NCI-H2227 treated with DMSO at 0.1 percent for 48 hours (cell line): ENCODE results near the gene SSB.
"Not testable (repeated sequence)": the region's sequence is repeated elsewhere in the genome, so short reads cannot be mapped to it uniquely, and the experiment has no call there.

Source experiments
- DNase-seq: peaks from one replicate; lab custom pipeline; 2025; lab: John Stamatoyannopoulos, UW

SSB gene

DNA sequence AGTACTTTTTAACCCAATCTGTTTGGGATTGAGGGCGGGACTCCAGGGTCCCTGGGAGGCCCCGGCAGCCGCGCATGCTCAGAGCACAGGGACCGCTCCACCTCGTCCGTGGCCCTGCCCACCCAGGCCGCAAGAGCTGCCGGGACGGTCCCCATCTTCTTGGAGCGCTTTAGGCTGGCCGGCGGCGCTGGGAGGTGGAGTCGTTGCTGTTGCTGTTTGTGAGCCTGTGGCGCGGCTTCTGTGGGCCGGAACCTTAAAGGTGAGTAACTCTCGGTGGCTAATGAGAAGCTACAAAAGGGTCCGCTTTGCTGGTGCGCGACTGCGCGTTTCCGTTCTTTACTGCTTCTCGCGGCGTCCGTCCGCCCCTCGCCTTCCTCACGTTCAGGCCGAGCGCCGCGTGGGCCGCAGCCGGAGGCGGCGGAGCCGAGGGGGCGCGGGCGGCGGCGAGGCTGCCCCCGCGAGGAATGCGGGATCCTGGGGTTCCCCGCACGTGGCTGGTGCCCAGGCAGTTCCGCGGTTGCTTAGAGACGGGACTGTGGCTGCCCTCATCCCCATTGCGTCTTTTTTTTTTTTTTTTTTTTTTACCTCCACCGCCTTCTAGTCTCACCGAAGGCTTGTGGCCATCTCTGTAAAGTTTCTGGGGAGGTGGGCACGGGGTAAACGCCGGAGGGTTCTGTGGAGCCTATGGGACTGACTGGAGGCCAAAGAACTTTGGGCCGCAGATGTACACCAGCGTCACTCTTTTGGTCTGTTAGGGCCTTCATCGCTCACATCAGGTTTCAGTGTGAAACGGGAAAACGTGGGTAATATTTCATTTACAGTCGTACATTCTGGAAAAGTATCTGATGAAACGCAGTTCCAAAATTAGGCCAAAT, at the start of gene SSB:
SSB (plus strand) TSS at position 154 of the 875 bp plus-strand sequence. CDS start 2,090 bp downstream, outside the sequence.
- DNase-seq: peak; percentile 98

DNA sequence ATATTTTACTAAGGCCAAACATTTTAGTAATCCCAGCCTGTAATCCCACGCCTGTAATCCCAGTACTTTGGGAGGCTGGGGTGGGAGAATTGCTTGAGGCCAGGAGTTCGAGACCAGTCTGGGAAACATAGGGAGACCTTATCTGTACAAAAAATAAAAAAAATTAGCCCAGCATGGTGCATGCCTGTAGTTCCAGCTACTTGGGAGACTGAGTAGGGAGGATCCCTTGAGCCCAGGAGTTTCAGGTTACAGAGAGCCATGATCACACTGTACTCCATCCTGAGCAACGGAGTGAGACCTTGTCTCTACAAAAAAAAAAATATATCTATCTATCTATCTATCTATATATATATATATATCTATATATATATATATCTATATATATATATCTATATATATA, 45.9 kb upstream of the SSB start:
- DNase-seq: no peak

DNA sequence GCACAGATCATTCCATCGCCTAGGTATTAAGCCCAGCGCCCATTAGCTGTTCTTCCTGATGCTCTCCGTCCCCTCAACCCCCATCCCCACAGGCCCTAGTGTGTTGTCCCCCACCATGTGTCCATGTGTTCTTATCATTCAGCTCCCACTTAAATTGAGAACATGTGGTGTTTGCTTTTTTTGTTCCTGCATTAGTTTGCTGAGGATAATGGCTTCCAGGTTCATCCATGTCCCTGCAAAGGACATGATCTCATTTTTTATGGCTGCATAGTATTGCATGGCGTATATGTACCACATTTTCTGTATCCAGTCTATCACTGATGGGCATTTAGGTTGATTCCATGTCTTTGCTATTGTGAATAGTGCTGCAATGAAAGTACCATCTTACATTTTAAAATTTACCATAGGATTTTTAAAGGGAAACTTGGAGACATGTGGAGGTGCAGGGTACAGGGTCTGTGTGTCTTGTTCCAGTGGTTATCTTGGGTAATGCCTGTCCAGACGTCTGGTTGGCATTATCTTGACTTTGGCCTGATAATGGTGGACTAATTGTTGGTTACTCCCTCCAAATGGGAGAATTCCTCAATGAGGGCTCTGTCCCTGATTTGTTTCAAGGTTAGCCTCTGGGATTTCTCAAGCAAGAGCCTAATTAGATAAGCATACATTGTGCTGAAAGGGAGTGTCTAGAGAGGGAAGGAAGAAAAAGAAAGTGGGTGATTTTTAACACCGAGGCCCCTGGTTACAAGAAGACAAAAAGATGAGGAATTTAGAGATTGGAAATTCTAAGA, 43.4 kb upstream of the SSB start:
- no peak for DNase-seq

DNA sequence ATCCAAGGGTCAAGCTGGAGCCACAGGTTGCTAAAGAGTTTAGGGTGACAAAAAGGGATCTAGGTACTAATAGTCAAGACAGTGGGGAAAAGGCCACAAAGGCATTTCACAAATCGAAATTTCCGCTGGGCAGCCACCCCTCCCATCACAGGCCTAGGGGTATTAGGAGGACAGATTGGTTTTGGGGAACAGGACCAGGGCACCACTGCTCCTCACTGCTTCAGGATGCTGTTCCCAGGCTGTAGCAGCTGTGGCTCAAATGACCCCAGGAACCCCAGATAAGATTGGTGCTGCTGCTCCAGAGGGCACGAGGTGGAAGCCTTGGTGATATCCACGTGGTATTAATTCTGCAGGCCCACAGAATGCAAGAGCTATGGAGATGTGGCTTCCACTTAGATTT, 42.3 kb upstream of the SSB start:
- DNase-seq: no peak

DNA sequence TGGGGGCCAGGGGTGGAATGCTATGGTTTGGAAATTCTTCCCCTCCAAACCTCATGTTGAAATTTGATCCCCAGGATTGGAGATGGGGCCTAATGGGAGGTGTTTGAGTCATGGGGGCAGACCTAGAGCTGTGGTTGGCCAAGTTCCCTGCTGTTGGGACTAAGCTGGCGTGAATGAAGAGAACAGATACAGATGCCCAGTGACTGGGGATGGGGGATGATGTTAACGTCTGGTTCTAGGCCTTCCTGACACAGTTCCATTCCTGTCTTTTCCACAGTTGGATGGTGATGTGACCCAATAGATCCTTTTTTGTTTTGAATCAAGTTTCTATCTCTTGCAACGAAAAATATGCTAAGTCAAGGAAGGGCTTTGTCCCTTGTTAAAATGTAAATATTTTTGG, 41.3 kb upstream of the SSB start:
- no peak for DNase-seq

DNA sequence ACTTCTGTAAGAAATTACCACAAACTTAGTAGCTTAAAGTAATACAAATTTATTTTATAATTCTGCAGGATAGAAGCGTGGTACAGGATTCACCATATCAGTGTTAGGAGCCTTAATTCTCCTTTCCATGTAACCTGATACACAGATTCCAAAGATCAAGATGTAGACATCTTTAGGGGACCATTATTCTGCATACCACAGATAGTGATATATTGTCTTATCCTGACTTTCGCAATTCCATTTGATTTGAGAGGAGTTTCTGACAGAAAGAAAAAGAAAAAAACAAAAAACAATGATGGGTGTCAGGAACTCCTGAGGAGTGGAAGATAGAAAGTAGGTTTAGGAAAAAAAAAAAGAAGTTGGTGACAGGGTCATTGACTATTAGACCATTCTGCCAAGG, 40.9 kb upstream of the SSB start:
- DNase-seq: no peak

DNA sequence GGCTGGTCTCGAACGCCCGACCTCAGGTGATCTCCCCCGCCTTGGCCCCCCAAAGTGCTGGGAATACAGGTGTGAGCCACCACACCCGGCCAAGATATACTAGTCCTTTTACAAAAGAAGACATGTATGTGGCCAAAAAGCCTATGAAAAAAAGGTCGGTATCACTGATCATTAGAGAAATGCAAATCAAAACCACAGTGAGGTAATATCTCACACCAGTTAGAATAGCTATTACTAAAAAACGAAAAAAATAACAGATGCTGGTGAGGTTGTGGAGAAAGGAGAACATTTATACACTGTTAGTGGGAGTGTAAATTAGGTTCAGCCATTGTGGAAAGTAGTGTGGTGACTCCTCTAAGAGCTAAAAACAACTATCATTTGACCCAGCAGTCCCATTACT, 38.7 kb upstream of the SSB start:
- DNase-seq: no peak

DNA sequence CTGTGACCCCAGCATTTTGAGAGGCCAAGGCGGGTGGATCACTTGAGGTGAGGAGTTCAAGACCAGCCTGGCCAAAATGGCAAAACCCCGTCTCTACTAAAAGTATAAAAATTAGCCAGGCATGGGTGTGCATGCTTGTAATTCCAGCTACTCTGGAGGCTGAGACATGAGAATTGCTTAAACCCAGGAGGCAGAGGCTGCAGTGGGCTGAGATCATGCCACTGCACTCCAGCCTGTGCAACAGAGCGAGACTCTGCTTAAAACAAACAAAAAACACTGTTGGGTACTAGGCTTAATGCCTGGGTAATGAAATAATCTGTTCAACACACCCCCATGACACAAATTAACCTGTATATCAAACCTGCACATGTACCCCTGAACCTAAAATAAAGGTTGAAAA, 37.9 kb upstream of the SSB start:
- not testable (repeated sequence) for DNase-seq

DNA sequence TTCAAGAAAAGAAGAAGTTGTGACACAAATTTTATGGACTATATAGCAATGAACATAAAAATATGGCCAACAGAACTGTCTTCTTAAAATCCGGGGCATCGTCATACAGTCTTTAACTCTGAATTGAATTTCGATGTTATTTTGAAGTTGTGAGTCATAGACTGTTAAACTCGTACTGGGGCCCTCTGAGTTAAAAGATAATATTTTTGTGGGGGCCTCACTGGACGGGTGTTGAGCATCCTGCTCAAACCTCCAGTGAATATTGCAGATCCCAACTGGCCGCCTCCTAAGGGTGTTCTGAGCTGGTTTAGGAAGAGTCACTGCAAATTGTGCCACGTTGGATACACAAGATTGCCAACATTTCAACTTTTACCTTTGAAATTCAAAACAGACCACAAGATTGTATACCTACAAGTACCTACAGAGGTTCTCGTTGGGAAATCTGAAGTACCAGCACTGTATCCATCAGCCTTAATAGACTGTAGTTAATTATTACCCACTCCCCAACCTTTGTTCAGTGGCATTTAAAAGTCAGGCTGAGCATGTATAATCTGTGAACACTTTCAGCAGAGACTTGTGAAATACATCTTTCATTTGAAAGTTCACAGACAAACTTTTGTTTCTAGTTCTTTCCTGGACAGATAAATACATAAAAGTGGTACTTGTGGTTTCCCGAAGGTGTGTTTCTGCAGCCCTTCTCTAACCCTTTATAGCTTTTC, 37.3 kb upstream of the SSB start:
- DNase-seq: no peak

DNA sequence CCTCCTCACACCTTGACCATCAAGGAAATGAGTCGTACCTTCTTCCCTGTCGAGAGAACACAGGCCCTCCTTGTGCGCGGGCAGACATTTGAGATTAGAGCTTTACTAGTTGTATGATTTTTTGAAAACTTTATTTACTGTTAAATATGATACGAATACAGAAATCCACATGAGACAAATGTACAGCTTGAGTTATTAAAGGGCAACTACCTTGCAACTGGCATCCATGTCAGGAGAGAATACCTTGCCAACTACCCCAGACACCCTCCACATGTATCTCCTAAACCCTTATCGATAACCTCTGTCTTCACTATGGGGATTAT, 36.7 kb upstream of the SSB start:
- no peak for DNase-seq

DNA sequence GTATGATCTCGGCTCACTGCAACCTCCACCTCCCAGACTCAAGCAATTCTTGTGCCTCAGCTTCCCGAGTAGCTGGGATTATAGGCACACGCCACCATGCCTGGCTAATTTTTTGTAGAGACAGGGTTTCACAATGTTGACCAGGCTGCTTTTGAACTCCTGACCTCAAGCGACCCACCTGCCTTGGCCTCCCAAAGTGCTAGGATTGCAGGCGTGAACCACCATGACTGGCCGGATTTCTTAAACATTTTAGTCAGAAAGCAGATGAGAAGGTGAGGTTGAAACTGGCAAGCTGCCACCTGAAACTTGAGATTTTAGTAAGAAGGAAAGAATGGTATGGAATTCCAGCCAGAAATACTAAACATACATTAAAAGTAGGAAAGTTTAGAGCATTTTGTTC, 33.1 kb upstream of the SSB start:
- DNase-seq: no peak

DNA sequence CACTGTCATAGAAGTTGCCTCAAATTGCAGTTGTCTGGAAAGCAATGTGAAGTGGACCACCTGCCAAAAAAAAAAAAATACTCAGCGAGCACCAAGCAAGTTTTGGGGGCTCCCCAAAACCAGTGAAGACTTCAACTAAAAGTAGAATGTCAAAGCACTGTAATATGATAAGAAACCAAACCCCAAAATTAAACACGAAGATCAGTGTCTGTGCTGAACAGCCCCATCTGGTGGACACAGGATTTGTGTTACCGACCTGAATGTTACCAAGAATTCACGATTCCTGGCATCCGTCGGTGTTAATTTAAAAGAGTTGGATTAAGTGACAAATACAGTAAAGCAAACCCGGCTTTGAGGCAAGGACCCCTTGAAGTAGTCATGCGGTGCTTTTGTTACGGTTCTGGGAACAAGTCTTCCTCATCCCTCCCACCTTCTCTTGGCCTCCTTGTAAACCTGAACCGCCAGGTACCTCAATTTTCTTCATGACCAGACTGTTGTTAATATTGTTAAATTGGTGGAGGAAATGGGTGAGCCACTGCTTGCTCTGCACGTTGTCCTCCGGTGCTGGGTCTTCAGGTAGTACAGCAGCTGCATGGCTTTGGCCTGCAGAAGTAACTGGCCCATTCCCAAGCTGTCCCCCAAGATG, 31.3 kb upstream of the SSB start:
- DNase-seq: peak; percentile 10

DNA sequence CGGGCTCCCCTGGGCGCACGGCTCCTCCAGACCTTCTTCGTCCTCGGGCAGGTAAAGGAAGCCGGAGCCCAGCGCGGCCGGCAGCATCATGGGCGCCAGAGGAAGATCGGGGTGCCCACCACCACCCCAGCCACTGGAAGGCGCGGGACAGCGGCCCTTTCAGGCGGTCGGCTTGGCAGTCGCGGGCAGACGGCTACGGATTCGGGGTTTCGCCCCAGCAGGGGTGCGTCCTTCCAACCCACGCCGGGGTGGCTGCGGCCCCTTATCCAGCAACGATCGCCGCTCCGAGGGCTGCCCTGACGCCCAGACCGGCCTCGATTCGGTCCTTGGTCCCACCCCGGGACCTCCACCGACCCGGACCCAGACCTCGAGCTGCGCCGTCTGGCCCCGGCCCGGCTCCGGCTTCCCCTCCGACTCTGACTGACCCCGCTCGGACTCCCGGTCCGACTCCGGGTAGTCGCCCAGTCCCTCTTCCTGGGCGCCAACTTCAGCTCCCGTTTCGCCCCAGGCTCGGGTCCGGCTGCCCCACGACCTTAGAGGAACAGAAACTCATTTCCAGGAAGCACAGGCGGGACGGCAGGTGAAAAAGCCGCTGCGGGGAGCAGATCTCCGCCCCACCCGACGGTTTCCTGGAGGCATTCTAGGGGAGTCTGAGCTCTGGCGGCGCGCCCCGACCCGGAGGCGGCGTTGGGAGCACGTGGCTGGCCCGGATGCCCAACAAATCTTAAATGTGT, 30.2 kb upstream of the SSB start:
- no peak for DNase-seq

DNA sequence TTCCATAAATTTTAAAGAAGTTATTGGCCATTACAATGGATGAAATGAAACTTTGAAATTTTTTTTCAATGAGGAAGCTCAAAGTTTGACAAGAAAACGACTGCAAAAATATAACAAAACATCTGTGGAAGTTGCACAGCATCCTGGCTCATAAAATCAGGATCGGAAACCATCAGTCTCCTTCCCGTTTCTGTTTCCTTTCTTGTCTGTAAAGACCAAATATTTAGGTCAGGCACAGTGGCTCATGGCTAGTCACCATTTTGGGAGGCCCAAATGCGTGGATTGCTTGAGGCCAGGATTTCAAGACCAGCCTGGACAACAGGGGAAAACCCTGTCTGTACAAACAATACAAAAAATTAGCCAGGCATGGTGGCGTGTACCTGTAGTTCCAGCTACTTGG, 27.6 kb upstream of the SSB start:
- no peak for DNase-seq

DNA sequence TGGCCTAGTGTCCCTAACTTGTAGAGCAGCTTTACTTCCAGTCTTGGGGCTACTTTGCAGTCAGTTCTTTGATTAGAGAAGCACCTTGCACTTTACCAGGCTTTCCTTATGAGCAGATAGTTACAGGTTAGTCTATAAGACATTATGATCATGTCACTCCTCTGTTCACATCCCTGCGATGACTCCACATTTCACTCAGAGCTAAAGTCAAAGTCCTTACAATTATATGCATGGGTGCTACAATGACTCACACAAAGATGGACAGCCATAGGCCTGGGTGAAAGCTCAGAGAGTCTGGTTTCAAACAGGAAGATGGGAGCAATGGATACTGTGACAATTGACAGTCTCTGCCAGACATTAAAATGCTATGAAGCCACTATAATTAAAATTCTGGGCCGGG, 27.1 kb upstream of the SSB start:
- no peak for DNase-seq

DNA sequence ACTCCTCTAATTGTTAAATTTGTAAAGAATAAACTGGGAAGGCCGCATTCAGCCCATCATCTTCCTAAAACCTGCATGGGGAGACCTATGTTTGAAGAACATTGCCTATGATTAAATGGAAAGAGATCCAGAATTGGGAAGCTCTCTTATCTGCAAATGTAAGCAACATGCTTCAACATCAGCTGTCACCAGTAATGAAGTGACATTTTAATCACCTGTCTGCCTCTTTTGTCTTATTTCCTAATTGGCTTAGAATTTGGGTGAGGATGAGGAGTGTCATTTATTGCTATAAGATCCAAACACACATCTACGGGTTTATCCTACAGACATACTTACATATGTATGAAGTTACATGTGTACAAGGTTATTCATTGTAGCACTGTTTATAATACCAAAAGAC, 26.0 kb upstream of the SSB start:
- DNase-seq: no peak

DNA sequence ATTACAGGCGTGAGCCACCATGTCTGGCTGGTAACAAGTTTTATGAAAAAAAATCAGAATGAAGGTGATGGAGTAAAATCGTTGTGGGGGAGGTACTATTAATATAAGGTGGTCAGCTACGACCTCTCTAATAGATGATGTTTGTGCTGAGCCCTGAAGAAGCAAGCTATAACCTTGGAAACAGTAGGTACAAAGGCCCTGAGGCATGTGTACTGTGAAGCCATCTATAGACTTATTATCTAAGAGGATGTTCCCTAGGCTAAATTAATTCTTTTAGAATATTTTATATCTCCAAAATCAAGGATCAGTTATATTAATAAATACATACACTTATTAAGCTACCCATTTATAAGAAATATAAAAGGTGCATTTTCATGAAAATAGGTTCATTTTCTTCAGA, 23.3 kb upstream of the SSB start:
- no peak for DNase-seq

DNA sequence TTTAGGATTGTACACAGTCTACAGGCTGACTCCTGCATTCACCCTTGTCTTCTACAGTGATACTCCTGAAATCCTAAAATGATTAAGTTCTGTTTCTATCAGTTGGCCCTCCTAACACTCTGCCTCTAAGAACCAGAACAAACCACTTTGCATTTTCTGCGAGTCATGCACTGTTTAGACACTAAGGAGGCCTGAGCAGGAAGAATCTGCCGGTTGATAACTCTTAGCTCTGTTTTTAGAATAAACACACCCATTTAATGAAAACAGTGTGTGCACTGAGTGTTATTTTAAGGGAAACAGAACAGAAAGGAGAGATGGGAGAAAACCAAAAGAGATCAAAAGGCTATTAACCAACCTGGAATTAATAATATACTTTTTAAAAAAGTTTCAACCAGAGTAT, 22.9 kb upstream of the SSB start:
- no peak for DNase-seq

DNA sequence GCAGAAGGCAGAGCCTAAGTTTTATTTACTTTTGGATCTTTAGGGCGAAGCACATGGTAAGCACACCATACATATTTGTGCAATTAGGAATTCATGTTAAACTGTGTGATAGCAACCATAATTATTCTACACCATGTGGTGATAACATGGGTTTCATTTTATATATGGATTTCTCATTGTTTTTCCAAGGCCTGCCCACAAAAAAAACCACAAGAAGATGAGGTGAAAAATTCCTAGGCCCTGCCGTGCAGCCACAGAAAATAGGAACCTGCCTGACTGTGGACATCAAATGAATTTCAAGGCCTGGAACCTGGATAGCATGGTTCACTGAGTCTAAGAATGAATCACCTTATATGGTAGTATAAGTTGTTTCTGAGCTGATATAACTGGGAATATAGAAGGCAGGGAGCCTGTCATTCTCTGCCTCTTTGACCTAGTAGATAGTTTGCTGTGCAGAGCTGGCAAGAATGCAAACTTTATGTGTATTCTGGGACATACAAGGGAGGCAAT, 22.4 kb upstream of the SSB start:
- DNase-seq: no peak

DNA sequence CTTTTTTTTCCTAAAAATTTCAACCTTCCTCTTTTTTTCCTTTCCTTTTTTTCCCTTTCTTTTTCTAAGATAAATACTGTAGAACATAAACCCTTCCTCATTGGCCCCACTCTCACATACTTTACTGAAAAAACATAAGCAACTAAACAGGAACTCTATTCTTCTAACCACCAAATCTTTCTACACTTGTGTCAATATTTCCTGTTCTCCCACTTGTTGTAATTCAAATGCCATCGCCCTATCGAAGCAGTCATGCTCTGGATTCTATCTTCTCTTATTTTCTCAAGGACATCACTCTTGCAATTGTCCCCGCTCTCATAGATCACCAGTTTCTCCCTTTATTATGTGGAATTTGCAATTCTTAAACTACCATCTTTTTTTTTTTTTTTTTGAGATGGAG, 20.2 kb upstream of the SSB start:
- no peak for DNase-seq

DNA sequence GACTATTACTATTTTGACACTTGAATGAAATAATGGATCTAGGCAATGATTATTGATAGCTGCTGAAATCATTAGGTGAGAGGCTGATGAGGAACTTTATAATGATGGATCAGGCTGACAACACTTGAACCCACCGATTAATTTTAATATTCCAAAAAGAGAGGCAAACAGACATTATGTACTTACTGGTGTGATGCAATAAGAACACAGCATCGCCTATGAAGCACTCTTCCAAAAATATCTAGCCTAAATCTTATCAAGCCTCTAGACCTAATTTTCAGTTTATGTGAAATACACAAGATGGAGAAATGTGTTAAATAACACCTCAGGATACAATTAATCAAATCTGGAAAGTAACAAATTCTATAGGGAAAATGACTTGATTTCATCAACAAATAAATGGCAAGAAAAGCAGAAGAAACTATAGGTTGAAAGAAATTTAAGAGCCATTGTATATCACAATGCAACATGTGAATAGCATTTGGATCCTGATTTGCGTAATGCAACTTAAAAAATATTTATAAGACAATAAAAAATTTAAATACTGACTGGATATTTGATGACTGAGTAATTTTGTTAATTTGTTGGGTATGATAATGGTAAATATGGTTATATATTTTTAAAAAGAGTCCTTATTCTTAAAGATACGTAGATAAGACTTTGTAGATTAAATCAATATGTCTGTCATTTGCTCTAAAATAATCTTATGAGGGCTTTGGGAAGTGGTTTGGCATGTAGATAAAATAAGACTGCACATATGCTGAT, 17.2 kb upstream of the SSB start:
- no peak for DNase-seq
